HepG2 (cell line): ENCODE measurements around the gene DIABLO. TPM values are rescaled to one million over a fixed set of nuclear protein-coding genes. Genes with fewer than 3 reads are reported as not detected.
A peak's percentile ranks its signal among the peaks of the same experiment; 100 is the strongest.

Source experiments
- ATAC-seq: fragments of 200-7000 bp; cut with Tn5 transposase; 3 replicates; pipeline ENCODE4 v1.9.1; 2020; ENCODE audit warnings: mild to moderate bottlenecking, moderate library complexity
- BruUV-seq: library from RNA; stranded (reverse); fragments of 400-500 nt; replicated peaks from 2 replicates; lab custom pipeline; 2021; lab: Mats Ljungman, UMichigan
- CTCF ChIA-PET: fragments of 300-600 bp; formaldehyde crosslinking; extraction: SDS; loops from one replicate; lab custom pipeline; 2021; ENCODE audit warnings: low total read pairs, inconsistent platforms, low intra/inter-chr PET ratio; lab: Yijun Ruan, JAX
- POLR2A ChIA-PET: fragments of 350-600 bp; sonication (Branson Sonifier 250); formaldehyde crosslinking; loops from one replicate; lab custom pipeline; 2020; ENCODE audit warnings: antibody characterized with exemption, inconsistent platforms; lab: Yijun Ruan, JAX
- DNase-seq: peaks from one replicate; pipeline ENCODE4 v3.0.0-alpha.2; 2015; ENCODE audit warnings: low spot score
- FAIRE-seq: peaks from 3 replicates; lab custom pipeline; 2011; peaks lifted over from hg19 to GRCh38; lab: Jason Lieb, UNC
- H2AFZ ChIP-seq: one replicate; pipeline ENCODE4 v1.6.1; 2011; ENCODE audit warnings: low read length, inconsistent platforms
- H3K27ac ChIP-seq: fragments of 300-600 bp; 3 replicates; pipeline ENCODE4 v1.8.0; 2011; ENCODE audit warnings: mixed run types, mild to moderate bottlenecking, mixed read lengths, low read length, inconsistent platforms; ENCODE audit not compliant: insufficient read depth; ENCODE audit errors: extremely low read length
- H3K27me3 ChIP-seq, 2 experiments: fragments of 200-600 bp in 1 of 2; 2 replicates in 1 of 2; 3 replicates in 1 of 2; pipeline versions ENCODE4 v1.6.0 to v1.8.0; 2011; ENCODE audit warnings: low read length in 2 of 2, mild to moderate bottlenecking in 2 of 2, moderate library complexity in 2 of 2, inconsistent platforms in 1 of 2; ENCODE audit not compliant: insufficient read depth in 2 of 2, control insufficient read depth in 1 of 2
- H3K36me3 ChIP-seq, 2 experiments: fragments of 200-600 bp in 1 of 2; replicated peaks in 1 of 2; 2 replicates in 1 of 2; 3 replicates in 1 of 2; pipeline versions ENCODE4 v1.5.1 to v1.8.0; 2011; ENCODE audit warnings: low read length in 2 of 2, inconsistent platforms in 1 of 2; ENCODE audit not compliant: insufficient read depth in 2 of 2, control insufficient read depth in 1 of 2
- H3K4me1 ChIP-seq: 2 replicates; pipeline ENCODE4 v1.5.1; 2012; ENCODE audit warnings: low read length, inconsistent platforms; ENCODE audit not compliant: insufficient read depth
- H3K4me2 ChIP-seq: 2 replicates; pipeline ENCODE4 v1.6.0; 2011; ENCODE audit warnings: low read depth, low read length, inconsistent platforms
- H3K4me3 ChIP-seq, 3 experiments: fragments of 200-600 bp in 1 of 3; sonication (generic), shearing (Covaris generic) in 1 of 3; replicated peaks in 1 of 3; 2 replicates each; pipeline ENCODE4 v1.5.1; 2011 to 2016; ENCODE audit warnings: low read length in 3 of 3, inconsistent platforms in 2 of 3, low read depth in 2 of 3, mild to moderate bottlenecking in 2 of 3, control low read depth in 1 of 3, mixed read lengths in 1 of 3; ENCODE audit not compliant: insufficient read depth in 1 of 3
- H3K79me2 ChIP-seq: one replicate; pipeline ENCODE4 v1.6.1; 2011; ENCODE audit warnings: low read length, inconsistent platforms; ENCODE audit not compliant: insufficient read depth
- H3K9ac ChIP-seq: 2 replicates; pipeline ENCODE4 v1.6.0; 2011; ENCODE audit warnings: mild to moderate bottlenecking, low read depth, low read length, inconsistent platforms; ENCODE audit not compliant: insufficient read depth
- H3K9me3 ChIP-seq: 2 replicates; pipeline ENCODE4 v1.5.1; 2012; ENCODE audit warnings: mild to moderate bottlenecking, low read length
- H4K20me1 ChIP-seq: 2 replicates; pipeline ENCODE4 v1.6.0; 2011; ENCODE audit warnings: inconsistent platforms, mild to moderate bottlenecking, low read length, moderate library complexity; ENCODE audit not compliant: insufficient read depth
- BCL3 ChIP-seq: sonication (generic); formaldehyde crosslinking; IDR thresholded peaks from 2 replicates; pipeline ENCODE4 v1.5.1; 2020; ENCODE audit warnings: mild to moderate bottlenecking, missing genetic modification reagents, moderate library complexity
- ESRRA ChIP-seq: sonication (generic); formaldehyde crosslinking; IDR thresholded peaks from 2 replicates; pipeline ENCODE4 v1.5.1; 2020; ENCODE audit warnings: mild to moderate bottlenecking, low read depth, missing genetic modification reagents
- HNRNPH1 ChIP-seq: fragments of 200-400 bp; formaldehyde crosslinking; optimal IDR thresholded peaks from 2 replicates; pipeline ENCODE3; 2017; ENCODE audit warnings: mild to moderate bottlenecking, low read depth, low read length
- ISX ChIP-seq: sonication (generic); formaldehyde crosslinking; conservative IDR thresholded peaks from 2 replicates; pipeline ENCODE4 v1.5.0; 2020; ENCODE audit warnings: missing genetic modification reagents
- KLF9 ChIP-seq: IDR thresholded peaks from 2 replicates; pipeline ENCODE4 v1.6.1; 2016; ENCODE audit warnings: low read depth
- SMAD3 ChIP-seq: sonication (generic); formaldehyde crosslinking; IDR thresholded peaks from 2 replicates; pipeline ENCODE4 v1.4.0; 2020; ENCODE audit warnings: missing genetic modification reagents
- ZBTB39 ChIP-seq: sonication (generic); formaldehyde crosslinking; IDR thresholded peaks from 2 replicates; pipeline ENCODE4 v1.5.0; 2020; ENCODE audit warnings: missing genetic modification reagents
- ZNF234 ChIP-seq: sonication (generic); formaldehyde crosslinking; conservative IDR thresholded peaks from 2 replicates; pipeline ENCODE4 v1.5.1; 2020; ENCODE audit warnings: mild to moderate bottlenecking, missing genetic modification reagents
- ZNF543 ChIP-seq: sonication (generic); formaldehyde crosslinking; IDR thresholded peaks from 2 replicates; pipeline ENCODE4 v1.4.0; 2020; ENCODE audit warnings: mild to moderate bottlenecking, missing genetic modification reagents
- ZNF737 ChIP-seq: sonication (generic); formaldehyde crosslinking; IDR thresholded peaks from 2 replicates; pipeline ENCODE4 v1.5.0; 2020; ENCODE audit warnings: missing genetic modification reagents, mild to moderate bottlenecking, borderline replicate concordance
- ZNF772 ChIP-seq: sonication (generic); formaldehyde crosslinking; IDR thresholded peaks from 2 replicates; pipeline ENCODE4 v1.5.0; 2020; ENCODE audit warnings: mild to moderate bottlenecking, missing genetic modification reagents
- WGBS: methylation state at CpG from one replicate; pipeline ENCODE4 v1.1.6; 2017; ENCODE audit warnings: low lambda C conversion rate; 5-methylcytosine and 5-hydroxymethylcytosine counted together
- in situ Hi-C: cut with HindIII; loops from 2 replicates; pipeline ENCODE4 v1.10.0; 2017; ENCODE audit warnings: low pct_unique_long_range_greater_than_20kb; ENCODE audit not compliant: extremely low pct_ligation_motif_present
- intact Hi-C: fragments of 100-400 bp; cut with micrococcal nuclease; formaldehyde crosslinking; loops from one replicate; pipeline ENCODE4 v1.10.0; 2022; ENCODE audit not compliant: unreplicated experiment
- polyA plus RNA-seq, 8 experiments: library from polyadenylated mRNA; depleted of rRNA in 3 of 8; stranded (reverse) in 7 of 8; unstranded in 1 of 8; fragments of >200 nt; fragmentation: Illumina TruSeq in 4 of 8; extraction: Trizol in 4 of 8; gene quantifications; 2 replicates each; pipeline versions ENCODE4 v1.2.1 to v1.2.3, GENCODE V29; 2011 to 2016; ENCODE audit warnings: low read depth in 4 of 8, missing spikeins in 1 of 8, mixed read lengths in 1 of 8; ENCODE audit not compliant: insufficient read depth in 1 of 8
- total RNA-seq, 5 experiments: library from RNA; depleted of rRNA; stranded (reverse); fragments of >200 nt; fragmentation: Illumina TruSeq; extraction: Trizol; gene quantifications; 2 replicates each; pipeline ENCODE4 v1.2.3, GENCODE V29; 2016; ENCODE audit warnings: low read depth in 1 of 5

Gene DIABLO
- total and polyA plus RNA-seq, 2 of the 13 experiments (the other 11 are each of a cell fraction or from before 2014, with no cell fraction given) = 20.7 to 70.9 TPM

GRCh38 chr12:122197612-122197966 is 28.3 kb downstream of the DIABLO start:
- H3K79me2 ChIP-seq = no peaks in the 10 kb centered on the region
- intact Hi-C loops (no loop called here), in situ Hi-C loops (loop anchor here (5.0 kb wide), 1 partner anchor 55 kb away; no protein-coding TSS in a partner anchor)
- no peak overlapping the region for H2AFZ ChIP-seq
- ChIA-PET POLR2A (no interaction called here), CTCF (no interaction called here)
- H3K9ac ChIP-seq = no peak overlapping the region
- TF ChIP-seq SMAD3 (CRISPR knock-in tag) (no peak), ZNF772 (CRISPR knock-in tag) (no peak), ZNF234 (CRISPR knock-in tag) (no peak), BCL3 (CRISPR knock-in tag) (no peak), ISX (CRISPR knock-in tag) (no peak), ZBTB39 (CRISPR knock-in tag) (no peak), ESRRA (no peak), ZNF543 (no peak), KLF9 (CRISPR knock-in tag) (no peak), ZNF737 (no peak), HNRNPH1 (no peak)
- H3K27me3 ChIP-seq = peaks cover 2 to 64% of the 10 kb centered on the region in 2 experiments
- no peaks in the 10 kb centered on the region for H3K36me3 ChIP-seq
- H3K4me2 ChIP-seq = peak overlapping the region; percentile 10; the same call in 1 of the 2 replicates
- BruUV-seq = no TSS peak
- no peaks in the 10 kb centered on the region for H4K20me1 ChIP-seq
- no peak for FAIRE-seq
- peaks cover 53% of the 10 kb centered on the region for H3K4me1 ChIP-seq
- no peak for ATAC-seq
- H3K27ac ChIP-seq = no peak overlapping the region
- DNase-seq = no peak
- H3K4me3 ChIP-seq = no peak overlapping the region
- 41% methylated on average over 1 of the region's 1 CpG for WGBS
- no peaks in the 10 kb centered on the region for H3K9me3 ChIP-seq
